Heart left ventricle (tissue), 16 donors: ENCODE data around the gene ATXN1. TPM values are rescaled to one million over a fixed set of nuclear protein-coding genes. Genes with fewer than 3 reads are reported as not detected.

Experiments
- ATAC-seq, 4 donors: fragments of 200-7000 bp; cut with Tn5 transposase; one replicate each; pipeline ENCODE4 v1.9.1; 2020 to 2022; ENCODE audit warnings: moderate library complexity in 4 of 4, mild to moderate bottlenecking in 3 of 4, moderate number of reproducible peaks in 1 of 4
- DNase-seq, 5 donors: peaks; one replicate each; pipeline ENCODE4 v3.0.0-alpha.2; 2020
- H3K27ac ChIP-seq, 12 donors: fragments of 200-600 bp; sonication (generic) in 4 of 12; one replicate each; pipeline versions ENCODE4 v1.5.0 to v1.8.0; 2016 to 2022; ENCODE audit warnings: mild to moderate bottlenecking in 2 of 12
- H3K27me3 ChIP-seq, 9 donors: fragments of 200-600 bp; sonication (generic) in 2 of 9; one replicate each; pipeline versions ENCODE4 v1.5.1 to v1.8.0; 2016 to 2022; ENCODE audit warnings: mild to moderate bottlenecking in 3 of 9
- H3K36me3 ChIP-seq, 9 donors: fragments of 200-600 bp; sonication (generic) in 2 of 9; one replicate each; pipeline versions ENCODE4 v1.5.0 to v1.8.0; 2018 to 2022; ENCODE audit warnings: mild to moderate bottlenecking in 2 of 9
- H3K4me1 ChIP-seq, 12 donors: fragments of 200-600 bp; sonication (generic) in 4 of 12; one replicate each; pipeline versions ENCODE4 v1.5.0 to v1.8.0; 2016 to 2022; ENCODE audit warnings: mild to moderate bottlenecking in 3 of 12
- H3K4me3 ChIP-seq, 12 donors: fragments of 200-600 bp; sonication (generic) in 4 of 12; one replicate each; pipeline versions ENCODE4 v1.5.0 to v1.8.0; 2017 to 2022; ENCODE audit warnings: mild to moderate bottlenecking in 9 of 12, moderate library complexity in 4 of 12
- H3K9me3 ChIP-seq, 12 donors: fragments of 200-600 bp; sonication (generic) in 4 of 12; one replicate each; pipeline versions ENCODE4 v1.5.0 to v1.8.0; 2016 to 2022; ENCODE audit warnings: mild to moderate bottlenecking in 1 of 12
- CTCF ChIP-seq, 12 donors: fragments of 200-600 bp; sonication (generic) in 4 of 12; IDR thresholded peaks; one replicate each; pipeline versions ENCODE4 v1.5.0 to v1.8.0; 2018 to 2022; ENCODE audit warnings: antibody characterized with exemption in 12 of 12, mild to moderate bottlenecking in 5 of 12
- POLR2A ChIP-seq, 2 donors: fragments of 450-650 bp; IDR thresholded peaks; one replicate each; pipeline ENCODE4 v1.6.1; 2017; ENCODE audit warnings: antibody characterized with exemption in 2 of 2, mild to moderate bottlenecking in 2 of 2, moderate library complexity in 2 of 2
- WGBS, 4 donors: extraction: QIAGEN DNeasy Blood & Tissue Kit in 2 of 4; methylation state at CpG; one replicate each; pipeline versions ENCODE4 v1.1.5 to v1.1.7; 2013 to 2018; 5-methylcytosine and 5-hydroxymethylcytosine counted together
- intact Hi-C, 10 donors: fragments of 100-400 bp; cut with DNase I; formaldehyde crosslinking; loops; one replicate each; pipeline versions ENCODE4 v1.11.1 to v1.14.2; 2022
- polyA plus RNA-seq, 2 donors: library from polyadenylated mRNA; stranded (reverse); fragments of 200-250 nt; gene quantifications; one replicate each; pipeline ENCODE4 v1.2.3, GENCODE V29; 2013
- total RNA-seq, 9 donors: library from RNA; depleted of rRNA in 2 of 9; stranded (reverse); fragments of >200 nt in 2 of 9; fragmentation: NEBNext Ultra II Directional in 3 of 9; extraction: Animal tissue kit (Norgen Biotek cat#: 25700) in 3 of 9; gene quantifications; one replicate each; pipeline versions ENCODE4 v1.1.0 to v1.2.4, GENCODE V29; 2016 to 2023
- donor health status: ischemic (EF 13 %, LVEDD 7.1; RV severe dilation, severe dysfunction).
- donor health status: healthy with polysubstance abuse.
- donor health status: DM: no; HTN: yes; CAD: no.
- donor health status: DM: no; HTN: no; CAD: no.
- donor health status: ischemic (EF 25% LVEDD 6.9; RV normal size, moderate dysfunction).
- donor health status: ischemic (EF 25% LVEDD 5.7; RV mildly dilated, moderate dysfunction).
- donor health status: healthy.
- donor health status: DM: yes; HTN: yes; CAD: no.
- donor health status: ischemic (EF 35%, LVEDD 5.7; RV mildly dilated, moderate dysfunction).
- donor health status: nonischemic (EF 11% LVEDD 7.7; RV severe dilation, severe dysfunction).
- donor health status: DM: yes; HTN: yes; CAD: no.
- donor health status: PGD.
- donor health status: ischemic (EF 29% LVEDD 5.4; RV normal size, mild dysfunction).
- donor health status: nonischemic (EF 23%, LVEDD 6.1; RV moderate dilation, normal function).

The ATXN1 gene
- total and polyA plus RNA-seq, 11 donors: 8.7 to 51.8 (median 36.0) TPM

GRCh38 chr6:16752206-16752866, 8.9 kb downstream of the ATXN1 start:
- Histone ChIP-seq H3K27ac (peak overlapping the region in 2 of 12 donors; percentile 16 to 83), H3K9me3 (no peaks in the 10 kb centered on the region), H3K27me3 (no peaks in the 10 kb centered on the region), H3K4me1 (peaks cover 2 to 95% (median 47%) of the 10 kb centered on the region in 12 donors), H3K36me3 (peaks cover 0 to 23% (median 7%) of the 10 kb centered on the region in 9 donors), H3K4me3 (no peak overlapping the region)
- DNase-seq: no peak
- intact Hi-C loops: no loop called here
- no peak for TF ChIP-seq CTCF (IDR thresholded peaks at IDR 0.05)
- no peak for TF ChIP-seq POLR2A (IDR thresholded peaks at IDR 0.05)
- 76 to 84% (median 79%) methylated on average over 4 of the region's 4 CpGs for WGBS, 4 donors
- peak in 3 of 4 donors; percentile 68 to 82 (median 75) for ATAC-seq

GRCh38 chr6:16751251-16751946, 9.9 kb downstream of the ATXN1 start:
- 86 to 92% (median 87%) methylated on average over 2 of the region's 2 CpGs for WGBS, 4 donors
- H3K4me3 ChIP-seq: no peak overlapping the region
- H3K27ac ChIP-seq: no peak overlapping the region
- no peaks in the 10 kb centered on the region for H3K27me3 ChIP-seq
- intact Hi-C loops: no loop called here
- peaks cover 0 to 23% (median 7%) of the 10 kb centered on the region in 9 donors for H3K36me3 ChIP-seq
- no peak for ATAC-seq
- H3K9me3 ChIP-seq: no peaks in the 10 kb centered on the region
- DNase-seq: no peak
- no peak for TF ChIP-seq CTCF (IDR thresholded peaks at IDR 0.05)
- no peak for TF ChIP-seq POLR2A (IDR thresholded peaks at IDR 0.05)
- H3K4me1 ChIP-seq: peaks cover 2 to 95% (median 49%) of the 10 kb centered on the region in 12 donors

- Histone ChIP-seq H3K9me3 (no peaks in the 10 kb centered on the region), H3K27ac (no peak overlapping the region), H3K36me3 (peaks cover 0 to 23% (median 7%) of the 10 kb centered on the region in 9 donors), H3K27me3 (no peaks in the 10 kb centered on the region), H3K4me1 (peaks cover 2 to 89% (median 46%) of the 10 kb centered on the region in 12 donors), H3K4me3 (no peak overlapping the region)
- WGBS, 4 donors: 75 to 86% (median 82%) methylated on average over 5 of the region's 5 CpGs
- intact Hi-C loops: no loop called here
- DNase-seq (no peak), ATAC-seq (no peak)
- TF ChIP-seq POLR2A (IDR thresholded peaks at IDR 0.05): no peak
- no peak for TF ChIP-seq CTCF (IDR thresholded peaks at IDR 0.05)
These were observed 10.7 kb downstream of the ATXN1 start for GRCh38 chr6:16750566-16750965.
